ENCODE measurements around the gene FANCI. TPM values are rescaled to one million over a fixed set of nuclear protein-coding genes. Genes with fewer than 3 reads are reported as not detected.

The FANCI gene
- total and polyA plus RNA-seq, 4 donors = 17.2 to 22.5 (median 20.8) TPM

GRCh38 chr15:89327113-89327512 lies 83.3 kb downstream of the FANCI start:
- Histone ChIP-seq H3K36me3 (ENCODE audit: control insufficient read depth, insufficient read depth, low read length) (peaks cover 90% of the 10 kb centered on the region), H3K9me3 (ENCODE audit: control insufficient read depth, insufficient read depth, low read length) (no peaks in the 10 kb centered on the region), H3K4me1 (ENCODE audit: control insufficient read depth, insufficient read depth, low read length) (peaks cover 26% of the 10 kb centered on the region), H3K27me3 (ENCODE audit: control insufficient read depth, insufficient read depth, low read length) (no peaks in the 10 kb centered on the region), H3K27ac (ENCODE audit: low read depth, low read length) (no peak overlapping the region), H3K4me3 (ENCODE audit: low read depth, low read length) (no peak overlapping the region)
- no peak for DNase-seq (ENCODE audit: low read depth in 4 of 6, low spot score in 6 of 6)
- WGBS (ENCODE audit: insufficient coverage) = 93% methylated on average over 5 of the region's 6 CpGs

- no peaks in the 10 kb centered on the region for H3K27me3 ChIP-seq (ENCODE audit: control insufficient read depth, insufficient read depth, low read length)
- H3K36me3 ChIP-seq (ENCODE audit: control insufficient read depth, insufficient read depth, low read length) = peaks cover 85% of the 10 kb centered on the region
- 79% methylated on average over 11 of the region's 13 CpGs for WGBS (ENCODE audit: insufficient coverage)
- no peaks in the 10 kb centered on the region for H3K9me3 ChIP-seq (ENCODE audit: control insufficient read depth, insufficient read depth, low read length)
- peak in 2 of 6 donors; percentile 26 to 57 for DNase-seq (ENCODE audit: low read depth in 4 of 6, low spot score in 6 of 6)
- no peak overlapping the region for H3K27ac ChIP-seq (ENCODE audit: low read depth, low read length)
- peaks cover 36% of the 10 kb centered on the region for H3K4me1 ChIP-seq (ENCODE audit: control insufficient read depth, insufficient read depth, low read length)
- H3K4me3 ChIP-seq (ENCODE audit: low read depth, low read length) = no peak overlapping the region
Measured at GRCh38 chr15:89328398-89329254, 84.8 kb downstream of the FANCI start.

- Histone ChIP-seq H3K4me1 (ENCODE audit: control insufficient read depth, insufficient read depth, low read length) (peaks cover 42% of the 10 kb centered on the region), H3K4me3 (ENCODE audit: low read depth, low read length) (no peak overlapping the region), H3K36me3 (ENCODE audit: control insufficient read depth, insufficient read depth, low read length) (peaks cover 77% of the 10 kb centered on the region), H3K9me3 (ENCODE audit: control insufficient read depth, insufficient read depth, low read length) (no peaks in the 10 kb centered on the region), H3K27ac (ENCODE audit: low read depth, low read length) (no peak overlapping the region), H3K27me3 (ENCODE audit: control insufficient read depth, insufficient read depth, low read length) (no peaks in the 10 kb centered on the region)
- no peak for DNase-seq (ENCODE audit: low read depth in 4 of 6, low spot score in 6 of 6)
- 63% methylated on average over 7 of the region's 8 CpGs for WGBS (ENCODE audit: insufficient coverage)
Measured at GRCh38 chr15:89329329-89330084, 85.7 kb downstream of the FANCI start.

DNA sequence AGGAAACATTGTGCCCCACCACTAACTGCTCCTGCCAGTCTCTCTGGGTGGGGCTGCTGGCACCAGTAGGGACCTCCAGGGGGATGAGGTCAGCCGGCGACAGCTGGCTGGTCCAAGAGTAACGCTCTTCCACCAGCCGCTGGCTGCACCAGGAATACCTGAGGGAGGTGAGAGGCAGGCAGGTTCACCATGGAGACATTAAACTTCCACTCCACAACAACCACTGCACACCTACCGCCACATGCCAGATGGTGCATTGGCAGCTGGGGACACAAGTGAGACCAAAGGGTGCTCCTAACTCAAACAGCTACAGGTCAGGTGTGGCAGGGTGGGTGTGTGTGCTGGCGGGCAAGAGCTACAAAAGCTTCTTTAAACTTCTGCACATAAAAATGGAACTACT lies 86.3 kb downstream of the FANCI start:
- DNase-seq (ENCODE audit: low read depth in 4 of 6, low spot score in 6 of 6) = no peak
- peaks cover 71% of the 10 kb centered on the region for H3K36me3 ChIP-seq (ENCODE audit: control insufficient read depth, insufficient read depth, low read length)
- H3K4me3 ChIP-seq (ENCODE audit: low read depth, low read length) = no peak overlapping the region
- WGBS (ENCODE audit: insufficient coverage) = no CpG with 5 or more reads among the region's 6 CpGs
- H3K27ac ChIP-seq (ENCODE audit: low read depth, low read length) = no peak overlapping the region
- peaks cover 43% of the 10 kb centered on the region for H3K4me1 ChIP-seq (ENCODE audit: control insufficient read depth, insufficient read depth, low read length)
- H3K9me3 ChIP-seq (ENCODE audit: control insufficient read depth, insufficient read depth, low read length) = no peaks in the 10 kb centered on the region
- no peaks in the 10 kb centered on the region for H3K27me3 ChIP-seq (ENCODE audit: control insufficient read depth, insufficient read depth, low read length)

- 84% methylated on average over 4 of the region's 7 CpGs for WGBS (ENCODE audit: insufficient coverage)
- Histone ChIP-seq H3K9me3 (ENCODE audit: control insufficient read depth, insufficient read depth, low read length) (no peaks in the 10 kb centered on the region), H3K4me1 (ENCODE audit: control insufficient read depth, insufficient read depth, low read length) (peaks cover 52% of the 10 kb centered on the region), H3K4me3 (ENCODE audit: low read depth, low read length) (no peak overlapping the region), H3K36me3 (ENCODE audit: control insufficient read depth, insufficient read depth, low read length) (peaks cover 61% of the 10 kb centered on the region), H3K27ac (ENCODE audit: low read depth, low read length) (no peak overlapping the region), H3K27me3 (ENCODE audit: control insufficient read depth, insufficient read depth, low read length) (no peaks in the 10 kb centered on the region)
- DNase-seq (ENCODE audit: low read depth in 4 of 6, low spot score in 6 of 6) = no peak
Measured at GRCh38 chr15:89330881-89331595, 87.3 kb downstream of the FANCI start.

GRCh38 chr15:89332446-89332845 lies 88.7 kb downstream of the FANCI start:
- H3K27ac ChIP-seq (ENCODE audit: low read depth, low read length) = no peak overlapping the region
- no peak for DNase-seq (ENCODE audit: low read depth in 4 of 6, low spot score in 6 of 6)
- WGBS (ENCODE audit: insufficient coverage) = 28% methylated on average over 7 of the region's 10 CpGs
- H3K27me3 ChIP-seq (ENCODE audit: control insufficient read depth, insufficient read depth, low read length) = no peaks in the 10 kb centered on the region
- peaks cover 47% of the 10 kb centered on the region for H3K36me3 ChIP-seq (ENCODE audit: control insufficient read depth, insufficient read depth, low read length)
- H3K9me3 ChIP-seq (ENCODE audit: control insufficient read depth, insufficient read depth, low read length) = no peaks in the 10 kb centered on the region
- H3K4me1 ChIP-seq (ENCODE audit: control insufficient read depth, insufficient read depth, low read length) = peaks cover 52% of the 10 kb centered on the region
- H3K4me3 ChIP-seq (ENCODE audit: low read depth, low read length) = no peak overlapping the region

DNA sequence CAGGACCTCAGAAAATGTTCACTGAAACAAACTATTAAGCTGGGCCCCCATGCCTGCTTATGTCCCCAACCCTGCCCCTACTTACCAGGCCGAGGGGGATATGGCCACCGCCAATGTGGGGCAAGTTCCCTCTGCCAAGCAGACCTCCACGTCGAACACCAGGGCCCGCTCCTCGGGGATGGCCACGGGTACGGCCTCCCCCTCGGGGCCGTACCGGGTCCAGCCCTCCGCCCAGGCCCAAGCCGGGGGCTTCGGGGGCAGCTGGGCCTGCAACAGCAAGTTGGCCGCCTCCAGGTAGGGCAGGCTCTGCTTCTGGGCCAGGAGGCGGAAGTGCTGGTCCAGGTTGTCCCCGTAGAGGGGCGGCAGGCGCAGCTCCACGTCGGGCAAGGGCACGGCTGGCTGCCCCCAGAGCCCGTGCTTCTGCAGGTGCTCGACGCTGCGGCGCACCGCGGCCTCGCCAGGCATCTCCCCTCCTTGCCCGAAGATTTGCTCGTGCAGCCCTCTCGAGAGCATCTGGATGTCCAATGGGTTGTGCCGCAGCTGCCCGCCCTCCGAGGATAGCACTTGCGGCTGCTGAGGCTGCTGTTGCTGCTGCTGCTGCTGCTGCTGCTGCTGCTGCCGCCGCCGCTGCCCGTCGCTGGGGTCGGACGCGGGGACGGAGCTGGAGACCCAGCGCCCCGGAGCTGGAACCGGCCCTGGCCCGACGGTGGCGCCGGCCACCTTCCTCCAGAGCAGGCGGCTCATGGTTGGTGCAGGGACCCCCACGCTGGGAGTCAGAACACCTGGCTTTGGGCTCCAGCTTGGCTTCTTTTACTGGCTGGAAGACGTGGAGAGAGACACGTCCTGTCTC lies 89.5 kb downstream of the FANCI start:
- Histone ChIP-seq H3K36me3 (ENCODE audit: control insufficient read depth, insufficient read depth, low read length) (peaks cover 43% of the 10 kb centered on the region), H3K9me3 (ENCODE audit: control insufficient read depth, insufficient read depth, low read length) (no peaks in the 10 kb centered on the region), H3K27ac (ENCODE audit: low read depth, low read length) (no peak overlapping the region), H3K4me3 (ENCODE audit: low read depth, low read length) (peak overlapping the region; percentile 78), H3K4me1 (ENCODE audit: control insufficient read depth, insufficient read depth, low read length) (peaks cover 52% of the 10 kb centered on the region), H3K27me3 (ENCODE audit: control insufficient read depth, insufficient read depth, low read length) (no peaks in the 10 kb centered on the region)
- 89% methylated on average over 54 of the region's 57 CpGs for WGBS (ENCODE audit: insufficient coverage)
- no peak for DNase-seq (ENCODE audit: low read depth in 4 of 6, low spot score in 6 of 6)

DNA sequence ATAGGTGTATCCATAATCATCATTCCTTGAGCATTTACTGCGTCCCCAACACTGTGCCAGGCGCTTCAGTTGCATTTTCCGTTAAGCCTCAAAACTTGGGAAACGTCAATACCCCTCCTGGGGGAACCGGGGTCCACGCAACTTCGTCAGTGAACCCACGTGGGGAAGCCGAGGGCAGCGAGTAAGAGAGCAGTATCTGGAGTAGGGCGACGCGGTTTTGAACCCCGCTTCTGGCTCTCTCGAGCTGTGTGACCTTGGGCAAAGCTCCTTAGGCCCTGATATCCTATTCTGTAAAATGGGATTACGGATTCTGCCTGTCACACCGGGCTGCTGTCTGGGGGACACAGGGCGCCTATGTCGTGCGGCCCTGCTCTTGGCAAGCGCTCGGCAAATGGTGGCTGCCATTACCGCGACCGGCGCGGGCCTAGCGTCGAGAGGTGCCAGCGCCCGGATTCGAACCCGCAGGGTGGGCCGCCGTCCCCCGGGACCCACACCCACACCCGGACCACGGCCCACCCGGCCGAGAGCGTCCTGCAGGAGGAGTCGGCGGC lies 90.3 kb downstream of the FANCI start:
- H3K4me1 ChIP-seq (ENCODE audit: control insufficient read depth, insufficient read depth, low read length) = peaks cover 44% of the 10 kb centered on the region
- WGBS (ENCODE audit: insufficient coverage) = 2% methylated on average over 42 of the region's 43 CpGs
- H3K27me3 ChIP-seq (ENCODE audit: control insufficient read depth, insufficient read depth, low read length) = no peaks in the 10 kb centered on the region
- H3K9me3 ChIP-seq (ENCODE audit: control insufficient read depth, insufficient read depth, low read length) = no peaks in the 10 kb centered on the region
- H3K4me3 ChIP-seq (ENCODE audit: low read depth, low read length) = peak overlapping the region; percentile 78
- DNase-seq (ENCODE audit: low read depth in 4 of 6, low spot score in 6 of 6) = no peak
- peaks cover 35% of the 10 kb centered on the region for H3K36me3 ChIP-seq (ENCODE audit: control insufficient read depth, insufficient read depth, low read length)
- peak overlapping the region; percentile 47 for H3K27ac ChIP-seq (ENCODE audit: low read depth, low read length)
